Mesendoderm (in vitro differentiated cells): ENCODE data around the gene ALDH1L1.

Experiments used
- DNase-seq: peaks from one replicate; pipeline ENCODE4 v3.0.0; 2013
- H2AK5ac ChIP-seq: 2 replicates; pipeline ENCODE4 v1.6.1; 2013; ENCODE audit warnings: low read length, inconsistent platforms
- H2BK120ac ChIP-seq: 2 replicates; pipeline ENCODE4 v1.6.1; 2013; ENCODE audit warnings: low read depth, mild to moderate bottlenecking, low read length, moderate library complexity, mixed read lengths
- H2BK15ac ChIP-seq: replicated peaks from 2 replicates; pipeline ENCODE4 v1.6.1; 2013; ENCODE audit warnings: low read depth, mild to moderate bottlenecking, moderate library complexity
- H2BK5ac ChIP-seq: 2 replicates; pipeline ENCODE4 v1.6.1; 2013; ENCODE audit warnings: low read length, inconsistent platforms
- H3K18ac ChIP-seq: 2 replicates; pipeline ENCODE4 v1.6.1; 2013; ENCODE audit warnings: mild to moderate bottlenecking, low read length, mixed read lengths
- H3K23ac ChIP-seq: one replicate; pipeline ENCODE4 v1.6.1; 2013; ENCODE audit warnings: low read length
- H3K27ac ChIP-seq: 2 replicates; pipeline ENCODE4 v1.5.1; 2013; ENCODE audit warnings: low read depth, mild to moderate bottlenecking, inconsistent platforms, low read length, moderate library complexity
- H3K27me3 ChIP-seq: 2 replicates; pipeline ENCODE4 v1.6.1; 2013; ENCODE audit warnings: low read length, control low read depth, mild to moderate bottlenecking, inconsistent platforms; ENCODE audit not compliant: insufficient read depth, poor library complexity
- H3K36me3 ChIP-seq: 2 replicates; pipeline ENCODE4 v1.6.1; 2013; ENCODE audit warnings: low read length, inconsistent platforms; ENCODE audit not compliant: control insufficient read depth, insufficient read depth
- H3K4ac ChIP-seq: one replicate; pipeline ENCODE4 v1.6.1; 2013; ENCODE audit warnings: low read depth, mild to moderate bottlenecking, low read length, moderate library complexity
- H3K4me1 ChIP-seq: 2 replicates; pipeline ENCODE4 v1.6.1; 2013; ENCODE audit warnings: low read depth, low read length, inconsistent platforms; ENCODE audit not compliant: control insufficient read depth
- H3K4me2 ChIP-seq: 2 replicates; pipeline ENCODE4 v1.6.1; 2013; ENCODE audit warnings: low read length
- H3K4me3 ChIP-seq: 2 replicates; pipeline ENCODE4 v1.5.1; 2013; ENCODE audit warnings: mild to moderate bottlenecking, low read length
- H3K56ac ChIP-seq: one replicate; pipeline ENCODE4 v1.6.1; 2013; ENCODE audit warnings: low read length
- H3K79me1 ChIP-seq: 2 replicates; pipeline ENCODE4 v1.6.1; 2013; ENCODE audit warnings: low read length, inconsistent platforms
- H3K79me2 ChIP-seq: 2 replicates; pipeline ENCODE4 v1.6.1; 2013; ENCODE audit warnings: mild to moderate bottlenecking, low read length; ENCODE audit not compliant: control insufficient read depth, insufficient read depth
- H3K9ac ChIP-seq: 2 replicates; pipeline ENCODE4 v1.6.1; 2013; ENCODE audit warnings: low read length, inconsistent platforms
- H4K5ac ChIP-seq: one replicate; pipeline ENCODE4 v1.6.1; 2013; ENCODE audit warnings: low read length
- H4K8ac ChIP-seq: one replicate; pipeline ENCODE4 v1.6.1; 2013; ENCODE audit warnings: low read depth, mild to moderate bottlenecking, control low read depth, low read length, moderate library complexity
- WGBS: extraction: QIAGEN DNeasy Blood & Tissue Kit; methylation state at CpG from one replicate; pipeline ENCODE4 v1.1.7; 2013; ENCODE audit warnings: low lambda C conversion rate, missing lambda C conversion rate; ENCODE audit not compliant: insufficient coverage; ENCODE audit errors: extremely low coverage; 5-methylcytosine and 5-hydroxymethylcytosine counted together

The ALDH1L1 gene

DNA sequence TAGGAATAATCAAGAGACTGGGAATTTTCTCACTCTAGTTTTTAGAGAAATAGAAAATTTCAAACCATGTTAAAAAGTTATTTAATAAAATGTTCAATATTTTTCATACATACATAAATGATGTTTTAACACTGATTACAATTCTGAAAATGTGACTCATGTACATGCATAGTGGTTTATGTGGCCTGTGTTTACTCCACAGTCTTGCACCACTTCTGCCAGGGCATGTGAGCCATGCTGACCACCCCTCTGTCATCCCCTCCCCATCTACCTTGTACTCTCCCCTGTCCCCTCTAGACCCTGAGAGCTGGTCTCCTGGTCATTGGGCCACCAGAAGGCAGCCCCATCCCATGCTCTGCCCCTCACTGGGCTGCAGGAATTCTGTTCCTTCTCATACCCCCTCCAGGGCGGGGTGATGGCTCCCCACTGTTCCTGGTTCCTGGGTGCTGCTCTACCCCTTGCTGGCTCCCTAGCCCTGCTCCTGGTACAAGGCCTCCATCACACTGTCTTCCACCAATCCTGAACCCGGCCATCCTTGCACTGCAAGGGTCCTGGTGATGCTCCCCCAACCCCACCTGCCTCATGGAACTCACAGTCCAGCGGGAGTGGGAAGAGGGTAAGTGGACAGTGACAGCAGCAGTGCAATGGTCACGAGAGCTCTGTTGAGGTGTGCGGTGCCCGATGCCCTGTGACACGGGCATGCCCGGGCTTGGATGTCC lies 72.3 kb downstream of the ALDH1L1 start:
- H3K36me3 ChIP-seq = no peaks in the 10 kb centered on the region
- no peak overlapping the region for H2BK15ac ChIP-seq
- no peak overlapping the region for H3K4ac ChIP-seq
- H3K79me1 ChIP-seq = no peaks in the 10 kb centered on the region
- H3K4me1 ChIP-seq = no peaks in the 10 kb centered on the region
- no peaks in the 10 kb centered on the region for H3K79me2 ChIP-seq
- H3K18ac ChIP-seq = no peak overlapping the region
- H4K5ac ChIP-seq = no peak overlapping the region
- H2BK120ac ChIP-seq = no peak overlapping the region
- H3K4me3 ChIP-seq = no peak overlapping the region
- H3K56ac ChIP-seq = no peak overlapping the region
- WGBS = no CpG with 5 or more reads among the region's 8 CpGs
- H3K4me2 ChIP-seq = no peak overlapping the region
- no peak overlapping the region for H3K27ac ChIP-seq
- DNase-seq = no peak
- no peak overlapping the region for H3K9ac ChIP-seq
- no peaks in the 10 kb centered on the region for H3K27me3 ChIP-seq
- H4K8ac ChIP-seq = no peak overlapping the region
- H2BK5ac ChIP-seq = no peak overlapping the region
- no peak overlapping the region for H2AK5ac ChIP-seq
- no peak overlapping the region for H3K23ac ChIP-seq

DNA sequence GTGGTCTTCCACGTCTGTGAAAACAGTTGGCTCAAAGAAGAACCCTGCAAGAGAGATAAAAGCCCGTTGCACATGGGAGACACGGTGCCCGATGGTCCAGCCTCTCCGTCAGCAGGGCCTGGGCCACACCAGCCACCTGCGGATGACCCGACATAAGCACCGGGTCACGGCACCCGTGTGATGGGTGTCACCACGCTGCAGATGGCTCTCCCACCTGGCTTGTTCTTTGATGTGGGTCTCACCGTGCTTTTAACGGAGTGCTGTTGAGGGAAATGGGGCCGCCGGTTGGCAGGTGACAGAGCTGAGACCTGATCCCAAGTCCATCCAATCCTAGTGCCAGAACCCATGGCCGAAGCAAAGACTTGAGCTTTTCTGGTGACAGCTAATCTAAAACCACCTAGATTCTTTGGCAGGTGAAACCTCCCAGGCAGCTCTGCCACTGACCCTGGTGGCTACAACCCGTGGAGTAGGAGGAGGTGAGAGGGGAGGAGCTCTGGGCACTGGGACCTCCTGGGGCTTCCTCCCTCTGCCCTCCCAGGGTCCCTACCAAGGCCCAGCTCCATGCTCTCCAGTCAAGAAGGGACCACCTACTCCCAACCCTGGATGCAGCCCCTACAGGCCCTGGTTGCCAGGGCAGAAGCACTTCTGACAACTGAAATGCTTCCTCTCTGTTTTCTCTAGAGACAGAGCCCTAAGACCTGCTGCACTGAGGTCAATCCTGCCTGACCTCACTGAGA lies 73.0 kb downstream of the ALDH1L1 start:
- Histone ChIP-seq H3K27me3 (no peaks in the 10 kb centered on the region), H2AK5ac (no peak overlapping the region), H3K79me1 (no peaks in the 10 kb centered on the region), H3K56ac (no peak overlapping the region), H3K27ac (no peak overlapping the region), H3K4ac (no peak overlapping the region), H2BK5ac (no peak overlapping the region), H3K9ac (no peak overlapping the region), H2BK120ac (no peak overlapping the region), H4K5ac (no peak overlapping the region), H3K4me3 (no peak overlapping the region), H3K36me3 (no peaks in the 10 kb centered on the region), H2BK15ac (no peak overlapping the region), H4K8ac (no peak overlapping the region), H3K23ac (no peak overlapping the region), H3K18ac (no peak overlapping the region), H3K4me2 (no peak overlapping the region), H3K4me1 (no peaks in the 10 kb centered on the region), H3K79me2 (no peaks in the 10 kb centered on the region)
- no peak for DNase-seq
- WGBS = no CpG with 5 or more reads among the region's 17 CpGs

DNA sequence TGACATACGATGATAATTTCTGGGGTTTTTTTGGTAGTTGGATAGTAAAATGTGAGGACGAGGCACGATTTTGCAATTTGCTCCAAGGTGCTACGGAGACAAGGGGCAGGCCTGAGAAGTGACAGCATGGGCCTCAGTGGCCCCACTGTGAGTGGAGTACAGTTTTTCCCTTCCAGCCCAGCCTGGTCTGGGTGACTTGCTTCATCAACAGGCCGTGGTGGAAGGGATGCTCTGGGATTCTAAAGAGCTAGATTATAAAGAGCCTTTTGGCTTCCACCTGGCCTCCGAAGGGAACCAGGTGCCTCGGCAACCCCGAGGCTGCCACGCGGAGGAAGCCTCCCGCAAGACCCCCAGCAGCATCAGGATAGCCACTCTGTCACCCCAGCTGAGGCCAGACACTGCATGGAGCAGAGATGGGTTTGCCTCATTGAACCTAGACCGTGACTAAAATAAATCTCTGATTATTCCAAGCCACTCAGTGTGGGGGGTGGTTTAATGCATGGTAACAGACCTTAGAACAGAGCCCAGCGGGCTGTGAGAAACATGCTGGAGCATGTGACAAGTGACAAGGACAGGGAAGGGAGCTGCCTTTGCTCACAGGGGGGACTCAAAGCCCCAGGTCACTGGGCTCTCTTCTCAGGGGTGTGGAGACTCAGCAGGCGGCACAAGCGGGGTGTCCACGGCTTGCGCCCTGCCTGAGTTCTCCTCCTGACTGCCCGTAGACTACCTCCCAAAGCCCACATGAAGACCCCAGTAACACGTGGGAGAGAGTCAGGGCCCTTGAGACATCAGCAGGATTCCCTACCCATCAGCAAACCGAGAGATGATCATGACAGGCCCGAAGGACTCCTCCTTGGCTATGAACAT lies 73.8 kb downstream of the ALDH1L1 start:
- Histone ChIP-seq H2BK120ac (no peak overlapping the region), H3K36me3 (no peaks in the 10 kb centered on the region), H3K4me1 (no peaks in the 10 kb centered on the region), H2AK5ac (no peak overlapping the region), H4K8ac (no peak overlapping the region), H3K4ac (no peak overlapping the region), H3K79me1 (no peaks in the 10 kb centered on the region), H3K27ac (no peak overlapping the region), H3K4me3 (no peak overlapping the region), H2BK15ac (no peak overlapping the region), H3K4me2 (no peak overlapping the region), H3K27me3 (no peaks in the 10 kb centered on the region), H3K18ac (no peak overlapping the region), H3K9ac (no peak overlapping the region), H4K5ac (no peak overlapping the region), H2BK5ac (no peak overlapping the region), H3K79me2 (no peaks in the 10 kb centered on the region), H3K23ac (no peak overlapping the region), H3K56ac (no peak overlapping the region)
- no peak for DNase-seq
- no CpG with 5 or more reads among the region's 21 CpGs for WGBS

DNA sequence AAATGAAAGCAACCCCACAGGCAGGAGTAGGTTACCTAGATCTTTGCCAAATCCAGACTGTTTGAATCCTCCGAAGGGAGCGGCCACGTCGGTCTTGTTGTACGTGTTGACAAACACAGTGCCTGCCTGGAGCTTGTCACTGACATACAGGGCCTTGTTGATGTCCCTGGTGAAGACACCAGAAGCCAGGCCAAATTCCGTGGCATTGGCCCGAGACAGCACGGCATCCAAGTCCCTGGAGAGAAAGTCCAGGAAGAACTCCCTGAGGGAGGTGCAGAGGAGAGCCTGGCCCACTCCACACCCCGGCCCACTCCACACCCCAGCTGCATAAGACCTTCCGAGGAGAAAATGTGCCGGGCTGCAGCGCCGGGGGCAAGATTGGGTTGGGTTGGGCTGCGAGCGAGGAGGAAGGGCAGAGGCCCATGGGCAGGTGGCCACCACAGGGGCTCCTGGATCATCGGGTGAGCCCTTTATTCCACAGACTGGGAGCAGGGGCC lies 74.6 kb downstream of the ALDH1L1 start:
- WGBS = no CpG with 5 or more reads among the region's 16 CpGs
- H4K5ac ChIP-seq = no peak overlapping the region
- no peak overlapping the region for H3K4me3 ChIP-seq
- H3K27me3 ChIP-seq = no peaks in the 10 kb centered on the region
- H3K4me2 ChIP-seq = no peak overlapping the region
- H3K23ac ChIP-seq = no peak overlapping the region
- no peaks in the 10 kb centered on the region for H3K79me1 ChIP-seq
- H2BK15ac ChIP-seq = no peak overlapping the region
- no peak overlapping the region for H3K27ac ChIP-seq
- H3K79me2 ChIP-seq = no peaks in the 10 kb centered on the region
- no peak overlapping the region for H3K4ac ChIP-seq
- H3K4me1 ChIP-seq = no peaks in the 10 kb centered on the region
- no peak overlapping the region for H2BK120ac ChIP-seq
- no peak overlapping the region for H3K18ac ChIP-seq
- H2BK5ac ChIP-seq = no peak overlapping the region
- H3K9ac ChIP-seq = no peak overlapping the region
- no peaks in the 10 kb centered on the region for H3K36me3 ChIP-seq
- H4K8ac ChIP-seq = no peak overlapping the region
- H3K56ac ChIP-seq = no peak overlapping the region
- no peak overlapping the region for H2AK5ac ChIP-seq
- DNase-seq = no peak

DNA sequence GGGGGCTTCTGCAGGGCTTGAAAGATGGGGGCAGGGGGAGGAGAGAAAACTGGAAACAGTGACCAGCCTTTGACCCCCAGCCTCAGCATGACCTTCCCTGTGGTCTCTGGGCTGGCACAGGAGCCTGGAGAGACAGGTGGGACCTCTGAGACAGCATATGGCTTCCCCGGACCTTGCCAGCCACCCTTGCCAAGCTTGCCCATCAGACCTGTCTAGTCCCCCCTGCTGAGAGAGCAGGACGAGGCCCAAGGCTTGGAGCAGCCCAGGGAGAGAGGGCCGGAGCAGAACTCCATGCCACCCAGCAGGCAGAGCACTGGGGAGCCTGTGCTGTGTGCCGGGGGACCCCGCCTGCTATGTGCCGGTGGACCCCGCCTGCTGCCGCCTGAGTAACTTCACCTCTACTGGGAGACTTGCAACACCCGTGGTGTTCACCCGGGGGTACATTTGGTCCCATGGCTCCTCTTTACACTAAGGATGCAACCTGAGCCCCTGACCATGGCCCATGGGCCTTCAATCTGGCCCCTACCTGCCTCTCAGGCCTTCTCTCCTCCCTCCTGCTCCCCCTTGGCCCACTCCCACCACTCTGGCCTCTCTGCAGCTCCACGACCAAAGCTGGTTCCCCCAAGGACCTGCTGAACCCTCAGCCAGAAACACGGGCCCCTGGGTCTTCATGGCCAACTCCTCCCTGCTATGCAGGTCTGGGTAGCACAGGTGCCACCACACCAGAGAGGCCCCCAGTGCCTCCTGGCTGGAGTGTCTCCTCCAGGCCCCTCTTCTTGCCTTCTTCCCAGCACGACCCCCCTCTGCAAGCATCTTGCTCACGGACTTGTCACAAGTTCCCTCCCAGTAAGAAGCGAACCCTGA lies 75.4 kb downstream of the ALDH1L1 start:
- no peak overlapping the region for H3K4ac ChIP-seq
- H3K4me1 ChIP-seq = no peaks in the 10 kb centered on the region
- no peak overlapping the region for H4K5ac ChIP-seq
- no CpG with 5 or more reads among the region's 15 CpGs for WGBS
- H2BK120ac ChIP-seq = no peak overlapping the region
- no peaks in the 10 kb centered on the region for H3K79me1 ChIP-seq
- no peak for DNase-seq
- no peaks in the 10 kb centered on the region for H3K79me2 ChIP-seq
- no peaks in the 10 kb centered on the region for H3K36me3 ChIP-seq
- H3K56ac ChIP-seq = no peak overlapping the region
- H3K4me3 ChIP-seq = no peak overlapping the region
- no peak overlapping the region for H2AK5ac ChIP-seq
- H2BK5ac ChIP-seq = no peak overlapping the region
- H3K9ac ChIP-seq = no peak overlapping the region
- no peak overlapping the region for H3K18ac ChIP-seq
- H4K8ac ChIP-seq = no peak overlapping the region
- no peak overlapping the region for H3K4me2 ChIP-seq
- H2BK15ac ChIP-seq = no peak overlapping the region
- H3K27ac ChIP-seq = no peak overlapping the region
- H3K27me3 ChIP-seq = no peaks in the 10 kb centered on the region
- no peak overlapping the region for H3K23ac ChIP-seq
